SK-N-SH treated with all-trans-retinoic acid at 6 μM for 48 hours (cell line): Measurements from ENCODE around the gene CD4.

Source experiments
- CSDC2 ChIP-seq: fragments of 250-450 bp; sonication (Bioruptor Pico); IDR thresholded peaks from 2 replicates; pipeline ENCODE4 v1.5.0; 2020; ENCODE audit warnings: mild to moderate bottlenecking, moderate library complexity
- PATZ1 ChIP-seq: fragments of 250-450 bp; sonication (Bioruptor Pico); IDR thresholded peaks from 2 replicates; pipeline ENCODE4 v1.8.0; 2020; ENCODE audit warnings: mild to moderate bottlenecking, moderate library complexity, borderline replicate concordance
- SNAI2 ChIP-seq: fragments of 250-450 bp; sonication (Bioruptor Pico); IDR thresholded peaks from 2 replicates; pipeline ENCODE4 v1.5.0; 2020; ENCODE audit warnings: mild to moderate bottlenecking, moderate library complexity
- ZC3H10 ChIP-seq: fragments of 250-450 bp; sonication (Bioruptor Pico); IDR thresholded peaks from 2 replicates; pipeline ENCODE4 v1.5.1; 2021; ENCODE audit warnings: mild to moderate bottlenecking, moderate library complexity
- ZNF8 ChIP-seq: fragments of 450-650 bp; formaldehyde crosslinking; IDR thresholded peaks from 2 replicates; pipeline ENCODE4 v1.5.0; 2020; ENCODE audit warnings: mild to moderate bottlenecking, moderate library complexity

- TF ChIP-seq SNAI2 (no peak), ZNF8 (CRISPR knock-in tag) (no peak), CSDC2 (no peak), PATZ1 (CRISPR knock-in tag) (no peak), ZC3H10 (CRISPR knock-in tag) (no peak)
Observed at GRCh38 chr12:6851153-6851920, 62.0 kb downstream of the CD4 start, which contains the start of gene CDCA3.
